H9 (cell line): ENCODE measurements around the gene SLC35F3. TPM values are rescaled to one million over a fixed set of nuclear protein-coding genes. Genes with fewer than 3 reads are reported as not detected.
"Not testable (repeated sequence)": the region's sequence is repeated elsewhere in the genome, so short reads cannot be mapped to it uniquely, and the experiment has no call there.

Experiments used
- DNase-seq: peaks from one replicate; pipeline ENCODE4 v3.0.0-alpha.2; 2017
- H2AFZ ChIP-seq: one replicate; pipeline ENCODE4 v1.6.1; 2013; ENCODE audit warnings: mild to moderate bottlenecking, low read length, control low read depth, moderate library complexity
- H2AK5ac ChIP-seq: 2 replicates; pipeline ENCODE4 v1.6.1; 2013; ENCODE audit warnings: low read length, control low read depth, mixed read lengths; ENCODE audit not compliant: insufficient read length
- H2BK120ac ChIP-seq: one replicate; pipeline ENCODE4 v1.6.1; 2013; ENCODE audit warnings: low read depth, mild to moderate bottlenecking, low read length, control low read depth, inconsistent platforms; ENCODE audit not compliant: poor library complexity, severe bottlenecking
- H2BK12ac ChIP-seq: 2 replicates; pipeline ENCODE4 v1.6.1; 2013; ENCODE audit warnings: low read length, control low read depth, mixed read lengths, low read depth; ENCODE audit not compliant: insufficient read length
- H2BK15ac ChIP-seq: 2 replicates; pipeline ENCODE4 v1.6.1; 2013; ENCODE audit warnings: low read depth, low read length, control low read depth
- H2BK20ac ChIP-seq: one replicate; pipeline ENCODE4 v1.6.1; 2013; ENCODE audit warnings: low read depth, mild to moderate bottlenecking, low read length, control low read depth, inconsistent platforms; ENCODE audit not compliant: poor library complexity, severe bottlenecking
- H2BK5ac ChIP-seq: 2 replicates; pipeline ENCODE4 v1.6.1; 2013; ENCODE audit warnings: low read length, control low read depth, mixed read lengths; ENCODE audit not compliant: insufficient read length
- H3K14ac ChIP-seq: 2 replicates; pipeline ENCODE4 v1.6.1; 2013; ENCODE audit warnings: low read length, control low read depth; ENCODE audit not compliant: insufficient read depth
- H3K18ac ChIP-seq: 2 replicates; pipeline ENCODE4 v1.6.1; 2013; ENCODE audit warnings: low read depth, mild to moderate bottlenecking, mixed read lengths, low read length, control low read depth; ENCODE audit not compliant: insufficient read length
- H3K23ac ChIP-seq: 2 replicates; pipeline ENCODE4 v1.6.1; 2013; ENCODE audit warnings: low read length, control low read depth, mixed read lengths, low read depth; ENCODE audit not compliant: insufficient read length
- H3K23me2 ChIP-seq: 2 replicates; pipeline ENCODE4 v1.6.1; 2013; ENCODE audit warnings: low read depth, mild to moderate bottlenecking, mixed read lengths, low read length, control low read depth; ENCODE audit not compliant: insufficient read length, poor library complexity, severe bottlenecking
- H3K27ac ChIP-seq: 2 replicates; pipeline ENCODE4 v1.5.1; 2013; ENCODE audit warnings: low read length, control low read depth, mixed read lengths, low read depth; ENCODE audit not compliant: insufficient read length
- H3K27me3 ChIP-seq: 2 replicates; pipeline ENCODE4 v1.6.1; 2013; ENCODE audit warnings: low read length, control low read depth, inconsistent platforms; ENCODE audit not compliant: insufficient read depth
- H3K4ac ChIP-seq: 2 replicates; pipeline ENCODE4 v1.6.1; 2013; ENCODE audit warnings: low read depth, mild to moderate bottlenecking, control low read depth, inconsistent platforms, low read length, moderate library complexity
- H3K4me1 ChIP-seq: 2 replicates; pipeline ENCODE4 v1.6.1; 2013; ENCODE audit warnings: low read length, control low read depth, inconsistent platforms; ENCODE audit not compliant: insufficient read depth
- H3K4me2 ChIP-seq: 2 replicates; pipeline ENCODE4 v1.6.1; 2013; ENCODE audit warnings: low read length, control low read depth, mixed read lengths; ENCODE audit not compliant: insufficient read length, insufficient read depth
- H3K56ac ChIP-seq: 2 replicates; pipeline ENCODE4 v1.6.1; 2013; ENCODE audit warnings: low read depth, mild to moderate bottlenecking, mixed read lengths, low read length, control low read depth; ENCODE audit not compliant: insufficient read length
- H3K79me1 ChIP-seq: 2 replicates; pipeline ENCODE4 v1.6.1; 2013; ENCODE audit warnings: low read depth, mild to moderate bottlenecking, moderate library complexity, low read length, control low read depth, inconsistent platforms; ENCODE audit not compliant: insufficient read depth, poor library complexity, severe bottlenecking
- H3K79me2 ChIP-seq: 2 replicates; pipeline ENCODE4 v1.6.1; 2013; ENCODE audit warnings: low read length, control low read depth, inconsistent platforms; ENCODE audit not compliant: insufficient read depth
- H3K9ac ChIP-seq: 2 replicates; pipeline ENCODE4 v1.6.1; 2013; ENCODE audit warnings: low read length, control low read depth, mixed read lengths; ENCODE audit not compliant: insufficient read length; ENCODE audit errors: extremely low read depth
- H3K9me3 ChIP-seq: one replicate; pipeline ENCODE4 v1.6.1; 2013; ENCODE audit warnings: low read depth, low read length, inconsistent platforms; ENCODE audit not compliant: control insufficient read depth
- H3T11ph ChIP-seq: one replicate; pipeline ENCODE4 v1.6.1; 2013; ENCODE audit warnings: mild to moderate bottlenecking, low read length, control low read depth, inconsistent platforms
- H4K20me1 ChIP-seq: one replicate; pipeline ENCODE4 v1.6.1; 2013; ENCODE audit not compliant: control insufficient read depth, insufficient read length, insufficient read depth
- H4K5ac ChIP-seq: 2 replicates; pipeline ENCODE4 v1.6.1; 2013; ENCODE audit warnings: low read depth, mild to moderate bottlenecking, mixed read lengths, low read length, control low read depth; ENCODE audit not compliant: insufficient read length
- H4K8ac ChIP-seq: replicated peaks from 2 replicates; pipeline ENCODE4 v1.6.1; 2013; ENCODE audit warnings: low read length, control low read depth, mixed read lengths, low read depth; ENCODE audit not compliant: insufficient read length
- H4K91ac ChIP-seq: 2 replicates; pipeline ENCODE4 v1.6.1; 2013; ENCODE audit warnings: low read depth, mild to moderate bottlenecking, moderate library complexity, mixed read lengths, low read length, control low read depth; ENCODE audit not compliant: insufficient read length
- H3K27ac Mint-ChIP-seq, 3 experiments: 2 replicates in 2 of 3; 3 replicates in 1 of 3; pipeline ENCODE4 v1.8.0; 2020 to 2021; ENCODE audit warnings: mixed read lengths in 3 of 3, mild to moderate bottlenecking in 1 of 3, moderate library complexity in 1 of 3
- H3K27me3 Mint-ChIP-seq: 2 replicates; pipeline ENCODE4 v1.8.0; 2021; ENCODE audit warnings: low read depth, mild to moderate bottlenecking, moderate library complexity, mixed read lengths
- H3K36me3 Mint-ChIP-seq, 3 experiments: 2 replicates in 2 of 3; 3 replicates in 1 of 3; pipeline ENCODE4 v1.8.0; 2020 to 2021; ENCODE audit warnings: low read depth in 3 of 3, mixed read lengths in 3 of 3; ENCODE audit not compliant: insufficient read depth in 1 of 3
- H3K4me1 Mint-ChIP-seq, 2 experiments: 2 replicates each; pipeline ENCODE4 v1.8.0; 2020; ENCODE audit warnings: mixed read lengths in 2 of 2
- H3K4me3 Mint-ChIP-seq, 2 experiments: 2 replicates in 1 of 2; 3 replicates in 1 of 2; pipeline ENCODE4 v1.8.0; 2020 to 2021; ENCODE audit warnings: mild to moderate bottlenecking in 2 of 2, mixed read lengths in 2 of 2, moderate library complexity in 1 of 2
- H3K9me3 Mint-ChIP-seq, 2 experiments: 2 replicates in 1 of 2; 3 replicates in 1 of 2; pipeline ENCODE4 v1.8.0; 2020; ENCODE audit warnings: mild to moderate bottlenecking in 2 of 2, mixed read lengths in 2 of 2, moderate library complexity in 1 of 2
- WGBS: extraction: QIAGEN DNeasy Blood & Tissue Kit; methylation state at CpG from one replicate; pipeline ENCODE4 v1.1.7; 2013; ENCODE audit warnings: missing lambda C conversion rate, low lambda C conversion rate, mixed read lengths; ENCODE audit not compliant: insufficient read length; ENCODE audit errors: extremely low coverage; 5-methylcytosine and 5-hydroxymethylcytosine counted together
- total RNA-seq: library from RNA; stranded (reverse); gene quantifications from 2 replicates; pipeline ENCODE4 v1.2.1, GENCODE V29; 2021
- TF ChIP-seq, protein P1 (sequence below): fragments of 200-600 bp; sonication (generic); conservative IDR thresholded peaks from 3 replicates; pipeline ENCODE4 v1.8.0; 2021; ENCODE audit warnings: antibody characterized with exemption, mild to moderate bottlenecking

SLC35F3 gene
- total RNA-seq, 1 experiment from 2014 or later: 0.81 TPM

DNA sequence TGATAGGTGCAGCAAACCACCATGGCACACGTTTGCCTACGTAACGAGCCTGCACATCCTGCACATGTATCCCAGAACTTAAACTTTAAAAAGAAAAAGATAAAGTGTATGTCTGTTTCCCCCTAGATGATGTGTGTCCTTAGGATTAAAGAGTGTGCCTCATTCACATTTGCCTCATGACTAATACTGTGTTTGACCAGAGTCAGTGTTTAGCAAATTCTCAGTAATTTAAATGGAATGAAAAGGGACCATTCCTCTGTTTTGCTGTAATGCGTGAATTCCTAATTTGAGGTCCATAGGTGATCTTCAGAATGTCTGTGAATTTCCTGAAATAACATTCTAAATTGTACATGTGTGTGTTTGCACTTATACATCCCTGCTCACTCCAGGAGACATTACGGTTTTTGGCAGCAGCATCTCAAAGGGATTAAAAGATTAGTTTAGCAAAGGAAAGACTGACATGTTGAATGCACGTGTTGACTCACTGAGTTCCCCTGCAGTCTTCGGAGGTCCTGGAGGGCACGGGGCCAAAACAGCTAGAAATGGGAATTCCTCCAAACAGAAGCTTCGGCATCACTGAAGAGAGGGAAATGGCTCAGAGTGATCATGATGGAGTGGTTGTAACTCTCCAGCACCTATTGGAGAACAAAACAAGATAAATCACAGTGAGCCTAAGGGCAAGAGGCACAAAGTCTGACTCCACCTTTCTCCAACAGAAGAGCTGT, 19.1 kb upstream of the SLC35F3 start:
- Histone ChIP-seq H2BK120ac (no peak overlapping the region), H3T11ph (no peak overlapping the region), H3K23me2 (no peaks in the 10 kb centered on the region), H3K4ac (no peak overlapping the region), H3K27me3 (no peaks in the 10 kb centered on the region), H2BK15ac (no peak overlapping the region), H3K23ac (no peak overlapping the region), H3K4me2 (no peak overlapping the region), H2BK12ac (no peak overlapping the region), H4K91ac (no peak overlapping the region), H3K18ac (no peak overlapping the region), H4K5ac (no peak overlapping the region), H3K79me2 (no peaks in the 10 kb centered on the region), H4K8ac (no peak overlapping the region), H2AFZ (no peak overlapping the region), H3K56ac (no peak overlapping the region), H3K4me1 (no peaks in the 10 kb centered on the region), H3K9me3 (no peaks in the 10 kb centered on the region), H2AK5ac (no peak overlapping the region), H3K9ac (no peak overlapping the region), H3K27ac (no peak overlapping the region), H4K20me1 (no peaks in the 10 kb centered on the region), H2BK5ac (no peak overlapping the region), H2BK20ac (no peak overlapping the region), H3K79me1 (no peaks in the 10 kb centered on the region), H3K14ac (no peak overlapping the region)
- no peak for DNase-seq
- Mint-ChIP-seq H3K27me3 (no peaks in the 10 kb centered on the region; the same call in 1 of the 2 replicates), H3K36me3 (peaks cover 5 to 10% (median 8%) of the 10 kb centered on the region in 3 experiments), H3K27ac (no peak overlapping the region; a peak in 1 of 7 replicates), H3K4me1 (peaks cover 5 to 12% of the 10 kb centered on the region in 2 experiments; a peak in 3 of 4 replicates), H3K4me3 (no peak overlapping the region), H3K9me3 (peaks cover 13 to 17% of the 10 kb centered on the region in 2 experiments)
- TF ChIP-seq, protein P1, sequence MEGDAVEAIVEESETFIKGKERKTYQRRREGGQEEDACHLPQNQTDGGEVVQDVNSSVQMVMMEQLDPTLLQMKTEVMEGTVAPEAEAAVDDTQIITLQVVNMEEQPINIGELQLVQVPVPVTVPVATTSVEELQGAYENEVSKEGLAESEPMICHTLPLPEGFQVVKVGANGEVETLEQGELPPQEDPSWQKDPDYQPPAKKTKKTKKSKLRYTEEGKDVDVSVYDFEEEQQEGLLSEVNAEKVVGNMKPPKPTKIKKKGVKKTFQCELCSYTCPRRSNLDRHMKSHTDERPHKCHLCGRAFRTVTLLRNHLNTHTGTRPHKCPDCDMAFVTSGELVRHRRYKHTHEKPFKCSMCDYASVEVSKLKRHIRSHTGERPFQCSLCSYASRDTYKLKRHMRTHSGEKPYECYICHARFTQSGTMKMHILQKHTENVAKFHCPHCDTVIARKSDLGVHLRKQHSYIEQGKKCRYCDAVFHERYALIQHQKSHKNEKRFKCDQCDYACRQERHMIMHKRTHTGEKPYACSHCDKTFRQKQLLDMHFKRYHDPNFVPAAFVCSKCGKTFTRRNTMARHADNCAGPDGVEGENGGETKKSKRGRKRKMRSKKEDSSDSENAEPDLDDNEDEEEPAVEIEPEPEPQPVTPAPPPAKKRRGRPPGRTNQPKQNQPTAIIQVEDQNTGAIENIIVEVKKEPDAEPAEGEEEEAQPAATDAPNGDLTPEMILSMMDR: no peak
- no CpG with 5 or more reads among the region's 9 CpGs for WGBS

DNA sequence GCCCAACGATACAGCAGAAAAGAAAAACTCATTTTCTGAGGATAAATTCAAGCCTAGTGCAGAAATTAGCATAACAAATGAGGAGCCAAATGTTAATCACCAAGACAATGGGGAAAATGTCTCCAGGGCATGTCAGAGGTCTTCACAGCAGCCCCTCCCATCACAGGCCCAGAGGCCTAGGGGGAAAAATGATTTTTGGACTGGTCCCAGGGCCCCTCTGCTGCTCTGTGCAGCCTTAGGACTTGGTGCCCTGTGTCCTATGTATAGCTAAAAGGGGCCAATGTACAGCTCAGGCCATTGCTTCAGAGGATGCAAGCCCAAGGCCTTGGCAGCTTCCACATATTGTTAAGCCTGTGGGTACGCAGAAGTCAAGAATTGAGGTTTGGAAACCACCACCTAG, 13.3 kb upstream of the SLC35F3 start:
- H3K4me1 ChIP-seq, H3K79me1 ChIP-seq, DNase-seq, H3K27me3 Mint-ChIP-seq, H3K27me3 ChIP-seq, H3K18ac ChIP-seq, H3K79me2 ChIP-seq, H3T11ph ChIP-seq, H4K91ac ChIP-seq, H4K8ac ChIP-seq, H2BK15ac ChIP-seq, H4K20me1 ChIP-seq, H3K23me2 ChIP-seq, H4K5ac ChIP-seq, H2BK5ac ChIP-seq, H3K4ac ChIP-seq, H2AK5ac ChIP-seq, H2BK120ac ChIP-seq, H3K4me2 ChIP-seq, H2AFZ ChIP-seq, H3K4me3 Mint-ChIP-seq, H3K9me3 ChIP-seq, H2BK12ac ChIP-seq, H3K27ac Mint-ChIP-seq, H3K56ac ChIP-seq, H3K4me1 Mint-ChIP-seq, H3K14ac ChIP-seq, H3K9ac ChIP-seq, H3K27ac ChIP-seq, H3K23ac ChIP-seq, H2BK20ac ChIP-seq: not testable (repeated sequence)
- WGBS: no CpG with 5 or more reads among the region's 2 CpGs
- Mint-ChIP-seq H3K9me3 (peaks cover 37 to 38% of the 10 kb centered on the region in 2 experiments), H3K36me3 (peaks cover 16 to 29% (median 19%) of the 10 kb centered on the region in 3 experiments)
